Activated CD8-positive, alpha-beta T cell treated with anti-CD3 and anti-CD28 coated beads for 36 hours (primary cell): ENCODE data around the gene NOSTRIN. TPM values are rescaled to one million over a fixed set of nuclear protein-coding genes. Genes with fewer than 3 reads are reported as not detected.
"Not testable (repeated sequence)": the region's sequence is repeated elsewhere in the genome, so short reads cannot be mapped to it uniquely, and the experiment has no call there.

Source experiments
- ATAC-seq: fragments of 200-7000 bp; cut with Tn5 transposase; one replicate; pipeline ENCODE4 v1.10.0; 2021; ENCODE audit warnings: mild to moderate bottlenecking, moderate library complexity
- CTCF ChIA-PET: fragments of 350-600 bp; sonication (Branson Sonifier 250); formaldehyde crosslinking; loops from one replicate; lab custom pipeline; 2021; ENCODE audit warnings: antibody characterized with exemption; lab: Charles Lee
- POLR2A ChIA-PET: fragments of 350-600 bp; sonication (Branson Sonifier 250); formaldehyde crosslinking; loops from one replicate; lab custom pipeline; 2021; ENCODE audit warnings: antibody characterized with exemption; lab: Charles Lee
- DNase-seq: peaks from one replicate; pipeline ENCODE4 v3.0.0-alpha.2; 2020
- H3K27ac Mint-ChIP-seq: one replicate; pipeline ENCODE4 v1.8.0; 2021; ENCODE audit warnings: mild to moderate bottlenecking, mixed read lengths
- H3K27me3 Mint-ChIP-seq: one replicate; pipeline ENCODE4 v1.8.0; 2021; ENCODE audit warnings: mixed read lengths
- H3K36me3 Mint-ChIP-seq: one replicate; pipeline ENCODE4 v1.8.0; 2021; ENCODE audit warnings: low read depth, mixed read lengths
- H3K4me1 Mint-ChIP-seq: one replicate; pipeline ENCODE4 v1.8.0; 2021; ENCODE audit warnings: low read depth, mixed read lengths
- H3K4me3 Mint-ChIP-seq: one replicate; pipeline ENCODE4 v1.8.0; 2021; ENCODE audit warnings: mild to moderate bottlenecking, moderate library complexity, mixed read lengths
- H3K9me3 Mint-ChIP-seq: one replicate; pipeline ENCODE4 v1.8.0; 2021; ENCODE audit warnings: mixed read lengths
- intact Hi-C: fragments of 100-400 bp; cut with micrococcal nuclease; formaldehyde crosslinking; loops from one replicate; pipeline ENCODE4 v1.10.0; 2022
- total RNA-seq, 2 experiments: library from RNA; stranded (reverse); gene quantifications; one replicate each; pipeline ENCODE4 v1.2.3, GENCODE V29; 2021
- TF ChIP-seq, protein P1 (sequence below): fragments of 200-600 bp; IDR thresholded peaks from one replicate; pipeline ENCODE4 v1.8.0; 2022; ENCODE audit warnings: antibody characterized with exemption, mild to moderate bottlenecking

NOSTRIN gene
- total RNA-seq, 2 experiments from 2014 or later, result not detected

- TF ChIP-seq, protein P1, sequence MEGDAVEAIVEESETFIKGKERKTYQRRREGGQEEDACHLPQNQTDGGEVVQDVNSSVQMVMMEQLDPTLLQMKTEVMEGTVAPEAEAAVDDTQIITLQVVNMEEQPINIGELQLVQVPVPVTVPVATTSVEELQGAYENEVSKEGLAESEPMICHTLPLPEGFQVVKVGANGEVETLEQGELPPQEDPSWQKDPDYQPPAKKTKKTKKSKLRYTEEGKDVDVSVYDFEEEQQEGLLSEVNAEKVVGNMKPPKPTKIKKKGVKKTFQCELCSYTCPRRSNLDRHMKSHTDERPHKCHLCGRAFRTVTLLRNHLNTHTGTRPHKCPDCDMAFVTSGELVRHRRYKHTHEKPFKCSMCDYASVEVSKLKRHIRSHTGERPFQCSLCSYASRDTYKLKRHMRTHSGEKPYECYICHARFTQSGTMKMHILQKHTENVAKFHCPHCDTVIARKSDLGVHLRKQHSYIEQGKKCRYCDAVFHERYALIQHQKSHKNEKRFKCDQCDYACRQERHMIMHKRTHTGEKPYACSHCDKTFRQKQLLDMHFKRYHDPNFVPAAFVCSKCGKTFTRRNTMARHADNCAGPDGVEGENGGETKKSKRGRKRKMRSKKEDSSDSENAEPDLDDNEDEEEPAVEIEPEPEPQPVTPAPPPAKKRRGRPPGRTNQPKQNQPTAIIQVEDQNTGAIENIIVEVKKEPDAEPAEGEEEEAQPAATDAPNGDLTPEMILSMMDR, result no peak
- ChIA-PET CTCF (no interaction called here), POLR2A (no interaction called here)
- Mint-ChIP-seq H3K36me3 (peaks cover 5% of the 10 kb centered on the region), H3K4me1 (no peaks in the 10 kb centered on the region), H3K27ac (no peak overlapping the region), H3K9me3 (no peaks in the 10 kb centered on the region), H3K4me3 (no peak overlapping the region), H3K27me3 (no peaks in the 10 kb centered on the region)
- no peak for ATAC-seq
- DNase-seq, result no peak
- intact Hi-C loops, result no loop called here
Observed at GRCh38 chr2:168853471-168853870, 51.0 kb downstream of the NOSTRIN start.

- TF ChIP-seq, protein P1, result no peak
- Mint-ChIP-seq H3K9me3 (no peaks in the 10 kb centered on the region), H3K27ac (no peak overlapping the region), H3K27me3 (no peaks in the 10 kb centered on the region), H3K4me3 (no peak overlapping the region), H3K4me1 (no peaks in the 10 kb centered on the region), H3K36me3 (peaks cover 5% of the 10 kb centered on the region)
- POLR2A ChIA-PET, result interaction anchor here (0.6 kb wide), 1 partner anchor 21 kb away, joined by 3 read pairs; no protein-coding TSS in a partner anchor
- intact Hi-C loops, result no loop called here
- CTCF ChIA-PET, result no interaction called here
- no peak for ATAC-seq
- no peak for DNase-seq
Observed at GRCh38 chr2:168854651-168855050, 52.2 kb downstream of the NOSTRIN start.

GRCh38 chr2:168855601-168856000 is 53.2 kb downstream of the NOSTRIN start:
- Mint-ChIP-seq H3K4me1 (no peaks in the 10 kb centered on the region), H3K4me3 (no peak overlapping the region), H3K9me3 (no peaks in the 10 kb centered on the region), H3K36me3 (peaks cover 5% of the 10 kb centered on the region), H3K27me3 (no peaks in the 10 kb centered on the region), H3K27ac (no peak overlapping the region)
- ChIA-PET POLR2A (no interaction called here), CTCF (no interaction called here)
- ATAC-seq, result no peak
- DNase-seq, result no peak
- TF ChIP-seq, protein P1, result no peak
- intact Hi-C loops, result no loop called here

DNA sequence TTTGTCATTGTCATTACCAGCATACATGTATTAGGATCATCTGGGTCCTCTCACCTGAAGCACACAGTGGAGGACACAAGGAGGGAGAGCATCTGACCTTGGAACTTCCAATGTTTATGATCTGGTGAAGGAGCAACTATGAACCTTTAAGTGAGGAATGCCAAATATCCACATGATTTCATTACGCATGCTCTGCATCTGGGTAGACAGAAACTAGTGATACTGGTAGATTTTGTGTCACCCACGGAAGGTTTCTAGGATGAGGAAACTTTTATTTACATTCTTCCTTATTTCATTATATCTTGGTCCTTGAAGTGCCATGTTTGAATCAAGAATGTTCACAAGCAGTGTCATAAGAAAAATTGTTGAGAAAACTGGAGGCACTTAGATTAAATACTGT is 55.7 kb downstream of the NOSTRIN start:
- H3K27ac Mint-ChIP-seq, result no peak overlapping the region
- intact Hi-C loops, result no loop called here
- DNase-seq, result no peak
- TF ChIP-seq, protein P1, result no peak
- no peak for ATAC-seq
- H3K4me1 Mint-ChIP-seq, result no peaks in the 10 kb centered on the region
- H3K36me3 Mint-ChIP-seq, result peaks cover 12% of the 10 kb centered on the region
- no peaks in the 10 kb centered on the region for H3K27me3 Mint-ChIP-seq
- H3K9me3 Mint-ChIP-seq, result no peaks in the 10 kb centered on the region
- no peak overlapping the region for H3K4me3 Mint-ChIP-seq
- CTCF ChIA-PET, result no interaction called here
- POLR2A ChIA-PET, result no interaction called here

- POLR2A ChIA-PET, ATAC-seq, CTCF ChIA-PET, H3K27ac Mint-ChIP-seq, H3K27me3 Mint-ChIP-seq, H3K9me3 Mint-ChIP-seq, intact Hi-C loops, DNase-seq, H3K4me1 Mint-ChIP-seq, H3K4me3 Mint-ChIP-seq: not testable (repeated sequence)
- H3K36me3 Mint-ChIP-seq, result peaks cover 33% of the 10 kb centered on the region
Observed at GRCh38 chr2:168867164-168867563, 64.7 kb downstream of the NOSTRIN start.

- ATAC-seq, H3K9me3 Mint-ChIP-seq, CTCF ChIA-PET, H3K27ac Mint-ChIP-seq, intact Hi-C loops, H3K27me3 Mint-ChIP-seq, POLR2A ChIA-PET, H3K4me3 Mint-ChIP-seq, DNase-seq, H3K4me1 Mint-ChIP-seq: not testable (repeated sequence)
- peaks cover 28% of the 10 kb centered on the region for H3K36me3 Mint-ChIP-seq
Observed at GRCh38 chr2:168870369-168870768, 67.9 kb downstream of the NOSTRIN start.

DNA sequence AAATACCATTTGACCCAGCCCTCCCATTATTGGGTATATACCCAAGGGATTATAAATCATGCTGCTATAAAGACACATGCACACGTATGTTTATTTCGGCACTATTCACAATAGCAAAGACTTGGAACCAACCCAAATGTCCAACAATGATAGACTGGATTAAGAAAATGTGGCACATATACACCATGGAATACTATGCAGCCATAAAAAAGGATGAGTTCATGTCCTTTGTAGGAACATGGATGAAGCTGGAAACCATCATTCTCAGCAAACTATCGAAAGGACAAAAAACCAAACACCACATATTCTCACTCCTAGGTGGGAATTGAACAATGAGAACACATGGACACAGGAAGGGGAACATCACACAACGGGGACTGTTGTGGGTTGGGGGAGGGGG is 68.4 kb downstream of the NOSTRIN start:
- H3K36me3 Mint-ChIP-seq, result peaks cover 28% of the 10 kb centered on the region
- H3K4me1 Mint-ChIP-seq, H3K27ac Mint-ChIP-seq, DNase-seq, H3K27me3 Mint-ChIP-seq, H3K4me3 Mint-ChIP-seq, CTCF ChIA-PET, H3K9me3 Mint-ChIP-seq, POLR2A ChIA-PET, ATAC-seq, intact Hi-C loops: not testable (repeated sequence)
